ENCODE results near the gene BANK1.

GRCh38 chr4:101993842-101994775, 203.6 kb downstream of the BANK1 start:
- TF ChIP-seq, protein P1, sequence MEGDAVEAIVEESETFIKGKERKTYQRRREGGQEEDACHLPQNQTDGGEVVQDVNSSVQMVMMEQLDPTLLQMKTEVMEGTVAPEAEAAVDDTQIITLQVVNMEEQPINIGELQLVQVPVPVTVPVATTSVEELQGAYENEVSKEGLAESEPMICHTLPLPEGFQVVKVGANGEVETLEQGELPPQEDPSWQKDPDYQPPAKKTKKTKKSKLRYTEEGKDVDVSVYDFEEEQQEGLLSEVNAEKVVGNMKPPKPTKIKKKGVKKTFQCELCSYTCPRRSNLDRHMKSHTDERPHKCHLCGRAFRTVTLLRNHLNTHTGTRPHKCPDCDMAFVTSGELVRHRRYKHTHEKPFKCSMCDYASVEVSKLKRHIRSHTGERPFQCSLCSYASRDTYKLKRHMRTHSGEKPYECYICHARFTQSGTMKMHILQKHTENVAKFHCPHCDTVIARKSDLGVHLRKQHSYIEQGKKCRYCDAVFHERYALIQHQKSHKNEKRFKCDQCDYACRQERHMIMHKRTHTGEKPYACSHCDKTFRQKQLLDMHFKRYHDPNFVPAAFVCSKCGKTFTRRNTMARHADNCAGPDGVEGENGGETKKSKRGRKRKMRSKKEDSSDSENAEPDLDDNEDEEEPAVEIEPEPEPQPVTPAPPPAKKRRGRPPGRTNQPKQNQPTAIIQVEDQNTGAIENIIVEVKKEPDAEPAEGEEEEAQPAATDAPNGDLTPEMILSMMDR (IDR thresholded peaks at IDR 0.05): no peak
- no peak for TF ChIP-seq EP300 (IDR thresholded peaks at IDR 0.05; ENCODE audit: low read depth)

All from transverse colon (tissue), 3 donors.